ACC112 (cell line): ENCODE measurements around the gene NEK10.
"Not testable (repeated sequence)": the region's sequence is repeated elsewhere in the genome, so short reads cannot be mapped to it uniquely, and the experiment has no call there.

Experiments used
- H2AFZ ChIP-seq: fragments of 200-600 bp; sonication (generic); one replicate; pipeline ENCODE4 v1.6.0; 2017; ENCODE audit warnings: antibody characterized with exemption, low read length; ENCODE audit not compliant: unreplicated experiment
- H3K27ac ChIP-seq: fragments of 200-600 bp; sonication (generic); 2 replicates; pipeline ENCODE4 v1.5.1; 2014; ENCODE audit warnings: low read depth, mild to moderate bottlenecking, antibody characterized with exemption, low read length, moderate library complexity
- H3K27me3 ChIP-seq: fragments of 200-600 bp; sonication (generic); 2 replicates; pipeline ENCODE4 v1.6.1; 2014; ENCODE audit warnings: mild to moderate bottlenecking, antibody characterized with exemption, low read length, moderate library complexity, mixed read lengths; ENCODE audit not compliant: insufficient read depth
- H3K36me3 ChIP-seq: fragments of 200-600 bp; sonication (generic); 2 replicates; pipeline ENCODE4 v1.6.1; 2016; ENCODE audit warnings: mild to moderate bottlenecking, antibody characterized with exemption, low read length, moderate library complexity, mixed read lengths; ENCODE audit not compliant: insufficient read depth
- H3K4me1 ChIP-seq: fragments of 200-600 bp; sonication (generic); one replicate; pipeline ENCODE4 v1.6.1; 2016; ENCODE audit warnings: low read length, mixed read lengths; ENCODE audit not compliant: insufficient read depth, unreplicated experiment, control insufficient read depth
- H3K4me3 ChIP-seq: fragments of 200-600 bp; sonication (generic); 2 replicates; pipeline ENCODE4 v1.5.1; 2014; ENCODE audit warnings: mild to moderate bottlenecking, low read depth, low read length
- H3K79me2 ChIP-seq: fragments of 200-600 bp; sonication (generic); one replicate; pipeline ENCODE4 v1.6.0; 2016; ENCODE audit warnings: low read length; ENCODE audit not compliant: control insufficient read depth, unreplicated experiment, insufficient read depth

The NEK10 gene

DNA sequence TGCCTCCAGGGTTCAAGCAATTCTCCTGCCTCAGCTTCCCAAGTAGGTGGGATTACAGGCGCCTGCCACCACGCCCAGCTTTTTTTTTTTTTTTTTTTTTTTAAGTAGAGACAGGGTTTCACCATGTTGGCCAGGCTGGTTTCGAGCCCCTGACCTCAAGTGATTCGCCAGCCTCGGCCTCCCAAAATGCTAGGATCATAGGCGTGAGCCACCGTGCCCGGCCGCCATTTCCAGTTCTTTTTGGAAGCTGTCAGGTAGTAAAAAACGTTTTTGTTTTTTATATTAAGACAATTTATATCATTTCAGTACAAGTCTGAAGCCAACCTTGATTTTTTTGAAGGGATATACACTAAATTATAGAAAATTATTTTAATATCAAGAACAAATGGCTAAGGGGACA lies 82.7 kb downstream of the NEK10 start:
- not testable (repeated sequence) for H3K4me3 ChIP-seq, H3K27me3 ChIP-seq, H2AFZ ChIP-seq, H3K36me3 ChIP-seq, H3K79me2 ChIP-seq, H3K4me1 ChIP-seq, H3K27ac ChIP-seq

DNA sequence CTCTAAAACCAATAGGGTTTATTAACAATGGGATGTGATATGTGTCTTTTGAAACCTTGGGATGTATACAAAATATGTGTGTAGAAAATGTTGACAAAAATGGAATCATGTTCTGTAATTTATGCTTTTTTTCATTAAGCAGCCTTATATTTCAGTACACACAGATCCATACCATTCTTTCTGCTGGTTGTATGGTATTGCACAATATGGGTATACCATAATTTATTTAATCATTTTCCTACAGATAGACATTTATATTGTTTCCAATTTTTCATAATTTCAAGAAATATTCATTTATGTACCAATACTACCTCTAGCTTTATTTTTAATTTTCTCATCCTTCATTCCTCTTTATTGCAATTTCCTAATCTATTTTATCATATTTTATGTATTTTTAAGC lies 83.5 kb downstream of the NEK10 start:
- 0 out of 2 replicates have a peak, but pooled peaks cover 8% of the 10 kb centered on the region for H3K36me3 ChIP-seq
- H3K4me3 ChIP-seq: no peak overlapping the region
- peaks cover 3% of the 10 kb centered on the region for H3K4me1 ChIP-seq
- no peak overlapping the region for H3K27ac ChIP-seq
- no peaks in the 10 kb centered on the region for H3K27me3 ChIP-seq
- H3K79me2 ChIP-seq: no peaks in the 10 kb centered on the region
- no peak overlapping the region for H2AFZ ChIP-seq

DNA sequence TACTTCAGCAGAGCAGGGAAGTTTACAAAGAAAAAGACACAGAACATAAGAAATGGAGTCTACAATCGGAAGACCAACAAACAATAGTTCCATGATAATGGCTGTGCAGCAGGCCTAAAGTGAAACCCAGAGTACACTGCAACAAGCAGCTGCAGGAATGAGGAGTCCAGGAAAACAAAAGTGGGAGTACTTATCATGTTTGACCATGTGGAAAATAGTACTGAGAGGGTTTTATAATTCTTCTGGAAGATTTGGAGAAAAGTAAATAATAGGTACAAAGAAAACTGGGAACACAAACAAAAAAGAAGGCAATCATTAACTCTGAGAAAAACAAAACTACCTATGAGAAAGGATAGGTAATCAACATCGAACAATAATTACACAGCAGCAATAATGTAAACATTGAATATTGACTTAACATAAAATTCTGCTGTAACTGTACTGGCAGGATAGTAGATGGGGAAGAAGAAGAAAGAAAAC lies 87.5 kb downstream of the NEK10 start:
- Histone ChIP-seq H3K27me3 (no peaks in the 10 kb centered on the region), H3K79me2 (no peaks in the 10 kb centered on the region), H3K4me3 (no peak overlapping the region), H3K27ac (no peak overlapping the region), H3K4me1 (no peaks in the 10 kb centered on the region), H2AFZ (no peak overlapping the region), H3K36me3 (0 out of 2 replicates have a peak, but pooled peaks cover 8% of the 10 kb centered on the region)

DNA sequence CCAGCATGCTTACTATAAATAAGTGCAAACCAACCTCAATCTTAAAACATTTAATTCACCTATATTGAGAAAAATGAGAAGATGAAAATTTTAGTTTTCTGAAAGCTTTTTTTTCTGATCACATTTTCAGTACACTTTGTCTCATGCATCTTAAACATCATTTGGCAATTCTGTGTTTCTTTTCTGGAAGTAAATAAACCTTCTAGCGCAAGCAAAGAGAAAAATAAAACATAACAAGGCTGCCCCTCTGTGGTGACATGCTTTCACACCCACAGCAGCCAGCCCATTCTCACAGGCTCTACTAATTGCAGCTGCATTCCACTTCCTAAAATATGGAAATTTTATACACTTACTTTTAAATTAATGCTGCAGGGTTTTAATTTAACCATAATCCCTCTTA lies 90.1 kb downstream of the NEK10 start:
- Histone ChIP-seq H2AFZ (no peak overlapping the region), H3K79me2 (no peaks in the 10 kb centered on the region), H3K4me3 (no peak overlapping the region), H3K4me1 (no peaks in the 10 kb centered on the region), H3K27me3 (no peaks in the 10 kb centered on the region), H3K27ac (no peak overlapping the region), H3K36me3 (0 out of 2 replicates have a peak, but pooled peaks cover 8% of the 10 kb centered on the region)

DNA sequence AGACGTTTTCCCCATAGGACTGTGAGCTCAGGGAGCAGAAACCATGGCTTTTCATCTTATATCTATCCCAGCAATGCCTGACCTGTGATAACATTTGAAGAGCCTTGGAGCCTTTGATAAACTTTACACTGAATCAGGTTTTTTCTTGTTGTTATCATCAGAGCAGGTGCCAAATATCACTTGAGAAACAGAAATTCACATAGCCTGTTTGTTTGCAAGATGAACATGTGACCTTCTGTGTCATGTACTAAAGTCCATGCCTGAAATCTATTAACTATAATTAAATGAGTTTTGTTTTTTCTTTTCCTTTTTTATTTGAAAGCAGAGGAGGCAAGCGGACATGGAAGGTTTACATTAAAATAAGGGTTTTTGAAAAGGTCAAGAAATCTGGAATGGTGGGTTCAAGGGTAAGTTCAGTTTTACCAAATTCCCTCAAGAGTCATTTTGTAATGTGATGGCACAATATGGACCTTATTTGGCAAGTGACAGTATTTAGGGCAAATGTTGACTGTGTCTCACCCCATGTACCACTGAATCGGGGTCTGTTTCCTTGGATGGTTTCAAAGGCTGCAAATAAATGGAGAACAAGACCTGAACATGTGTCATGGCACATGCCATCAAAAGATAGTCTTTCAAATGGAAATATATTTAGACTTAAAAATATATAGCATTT lies 90.7 kb downstream of the NEK10 start:
- Histone ChIP-seq H3K27me3 (no peaks in the 10 kb centered on the region), H3K36me3 (0 out of 2 replicates have a peak, but pooled peaks cover 8% of the 10 kb centered on the region), H3K4me1 (no peaks in the 10 kb centered on the region), H3K27ac (no peak overlapping the region), H3K4me3 (no peak overlapping the region), H2AFZ (no peak overlapping the region), H3K79me2 (no peaks in the 10 kb centered on the region)

DNA sequence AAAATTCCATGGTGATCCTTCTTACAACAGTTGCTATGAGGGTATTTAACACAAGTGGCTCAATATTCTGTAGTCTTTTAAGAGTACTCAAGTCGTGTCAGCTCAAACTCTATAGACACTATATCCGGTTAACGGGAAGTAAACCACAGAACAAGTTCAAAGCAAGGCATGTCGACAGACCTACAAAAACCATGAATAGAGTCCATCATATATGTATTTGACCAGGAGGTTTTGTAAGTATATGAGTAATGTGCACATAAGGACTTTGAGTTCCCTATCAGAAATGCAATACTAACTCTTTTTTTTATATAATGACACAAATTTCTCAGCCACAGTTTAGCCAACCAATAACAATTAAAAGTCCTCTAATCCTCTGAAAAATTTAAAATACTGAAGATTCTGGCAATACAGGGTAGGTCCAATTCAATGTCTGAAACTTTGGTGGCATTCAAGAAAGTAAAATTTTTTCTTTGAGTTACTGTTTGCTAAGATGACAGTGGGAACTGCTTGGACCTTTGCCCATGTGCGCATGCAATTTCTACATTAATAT lies 93.7 kb downstream of the NEK10 start:
- Histone ChIP-seq H3K36me3 (no peaks in the 10 kb centered on the region), H3K27ac (no peak overlapping the region), H3K79me2 (no peaks in the 10 kb centered on the region), H3K4me3 (no peak overlapping the region), H3K4me1 (no peaks in the 10 kb centered on the region), H2AFZ (no peak overlapping the region), H3K27me3 (no peaks in the 10 kb centered on the region)

DNA sequence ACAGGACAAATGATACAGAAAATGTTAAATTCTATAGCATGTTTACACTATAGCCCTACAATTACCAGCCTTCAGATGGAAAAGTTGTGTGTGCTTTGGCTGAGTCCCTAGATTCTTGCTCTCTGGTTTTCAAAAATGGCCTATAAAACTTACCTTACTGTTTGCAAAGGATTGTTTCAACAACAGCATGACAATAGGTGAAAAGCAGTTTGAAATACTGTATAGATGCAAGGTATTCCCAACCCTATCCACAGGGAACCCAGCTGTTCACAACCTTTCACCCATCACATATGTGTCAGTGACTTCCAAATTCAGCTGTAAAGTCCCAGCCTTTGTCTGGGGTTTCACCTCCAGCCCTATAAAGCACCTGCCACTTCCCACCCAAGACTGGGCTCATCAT lies 97.3 kb downstream of the NEK10 start:
- Histone ChIP-seq H3K79me2 (no peaks in the 10 kb centered on the region), H3K4me1 (no peaks in the 10 kb centered on the region), H3K27me3 (no peaks in the 10 kb centered on the region), H3K36me3 (peaks cover 3% of the 10 kb centered on the region; the same call in 1 of the 2 replicates), H2AFZ (no peak overlapping the region), H3K27ac (no peak overlapping the region), H3K4me3 (no peak overlapping the region)

DNA sequence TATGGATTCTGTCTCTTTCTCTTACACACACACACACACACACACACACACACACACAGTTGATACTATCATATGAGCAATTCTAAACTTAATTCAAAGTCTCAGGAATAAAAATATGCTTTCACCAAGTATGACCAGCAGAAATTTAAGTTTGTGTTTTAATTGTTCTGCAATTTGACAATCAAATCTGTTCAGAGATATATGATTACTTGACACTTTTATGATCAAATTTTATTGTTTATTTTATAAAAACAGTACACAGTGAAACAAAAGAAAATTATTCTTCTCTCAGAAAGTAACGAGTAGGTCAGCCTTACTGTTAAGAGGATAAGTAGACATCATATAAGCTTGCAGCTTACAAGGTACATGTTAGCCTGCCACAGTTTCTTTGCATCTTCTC lies 114.3 kb downstream of the NEK10 start:
- Histone ChIP-seq H3K27ac (no peak overlapping the region), H3K4me1 (no peaks in the 10 kb centered on the region), H3K27me3 (no peaks in the 10 kb centered on the region), H3K36me3 (no peaks in the 10 kb centered on the region), H3K4me3 (no peak overlapping the region), H3K79me2 (no peaks in the 10 kb centered on the region), H2AFZ (no peak overlapping the region)

DNA sequence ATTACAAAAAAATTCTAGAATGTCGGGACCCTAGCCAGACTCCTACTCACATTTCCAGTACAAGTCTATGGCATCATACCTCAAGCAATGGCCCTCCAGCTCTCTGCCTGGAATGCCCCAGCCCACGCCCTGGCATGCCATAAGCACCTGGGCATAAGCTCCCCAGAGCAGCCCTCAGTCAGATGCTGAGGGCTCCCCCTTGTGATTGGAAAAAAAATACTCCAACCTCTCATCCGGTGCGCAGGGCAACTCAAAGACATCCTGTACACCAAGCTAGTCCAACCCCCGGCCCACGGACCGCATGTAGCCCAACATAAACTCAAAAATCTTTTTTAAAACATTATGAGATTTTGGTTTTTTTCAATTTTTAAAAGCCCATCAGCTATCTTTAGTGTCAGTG lies 115.4 kb downstream of the NEK10 start:
- Histone ChIP-seq H3K79me2 (no peaks in the 10 kb centered on the region), H3K27me3 (no peaks in the 10 kb centered on the region), H2AFZ (no peak overlapping the region), H3K27ac (no peak overlapping the region), H3K4me1 (no peaks in the 10 kb centered on the region), H3K4me3 (no peak overlapping the region), H3K36me3 (no peaks in the 10 kb centered on the region)

DNA sequence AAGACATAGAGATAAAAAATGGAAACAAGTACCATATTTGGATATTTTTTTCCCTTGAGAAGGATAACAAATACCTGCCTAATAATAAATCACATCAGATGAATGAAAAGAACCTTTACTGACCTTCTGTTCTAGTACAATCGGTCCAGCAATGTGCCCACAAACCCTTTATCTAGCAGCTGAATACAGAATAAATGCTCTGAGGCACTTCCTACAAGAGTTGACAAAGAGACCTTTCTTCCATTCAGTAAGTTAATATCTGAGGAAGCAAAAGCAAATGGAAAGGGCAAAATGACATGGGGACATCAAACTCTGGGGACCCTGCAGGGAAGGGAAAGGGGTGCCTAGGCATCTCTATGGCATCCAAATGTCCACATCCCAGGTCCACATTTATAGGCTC lies 115.8 kb downstream of the NEK10 start:
- H3K27me3 ChIP-seq: no peaks in the 10 kb centered on the region
- H2AFZ ChIP-seq: no peak overlapping the region
- H3K36me3 ChIP-seq: no peaks in the 10 kb centered on the region
- H3K27ac ChIP-seq: no peak overlapping the region
- no peaks in the 10 kb centered on the region for H3K4me1 ChIP-seq
- H3K4me3 ChIP-seq: no peak overlapping the region
- no peaks in the 10 kb centered on the region for H3K79me2 ChIP-seq

DNA sequence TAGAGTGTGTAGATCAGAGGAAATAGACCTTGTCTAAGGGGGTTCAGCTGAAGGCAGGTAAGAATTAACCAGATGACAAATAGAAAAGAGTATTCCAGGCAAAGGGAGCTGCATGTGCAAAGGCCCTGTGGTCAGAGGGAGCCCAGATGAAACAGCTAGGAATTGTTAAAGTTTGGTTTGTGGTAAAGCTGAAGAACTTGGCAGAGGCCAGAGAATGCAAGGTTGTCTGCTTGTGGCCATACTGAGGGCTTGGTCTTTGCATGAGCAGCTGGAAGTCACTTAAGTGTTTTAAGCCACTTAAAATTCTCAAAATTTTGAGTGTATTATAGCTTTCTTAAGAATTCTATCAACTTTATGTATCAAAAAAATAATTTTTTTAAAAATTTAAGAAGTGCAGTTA lies 116.5 kb downstream of the NEK10 start:
- Histone ChIP-seq H2AFZ (no peak overlapping the region), H3K4me3 (no peak overlapping the region), H3K27me3 (no peaks in the 10 kb centered on the region), H3K4me1 (no peaks in the 10 kb centered on the region), H3K27ac (no peak overlapping the region), H3K79me2 (no peaks in the 10 kb centered on the region), H3K36me3 (no peaks in the 10 kb centered on the region)
